Fibroblast of mammary gland (primary cell): ENCODE data around the gene DHX57.

Experiments
- DNase-seq: peaks from one replicate; pipeline ENCODE4 v3.0.0-alpha.2; 2010; ENCODE audit warnings: low read depth
- H3K4me3 ChIP-seq: 2 replicates; pipeline ENCODE4 v1.5.1; 2011; ENCODE audit warnings: low read depth, mild to moderate bottlenecking, low read length, moderate library complexity; ENCODE audit not compliant: control insufficient read depth
- TF ChIP-seq, protein P1 (sequence below): conservative IDR thresholded peaks from 2 replicates; pipeline ENCODE4 v1.5.1; 2011; ENCODE audit warnings: low read depth, low read length, inconsistent platforms; ENCODE audit not compliant: control insufficient read depth, insufficient read depth

DHX57 gene

GRCh38 chr2:38907743-38908562, 32.2 kb upstream of the DHX57 start:
- H3K4me3 ChIP-seq = no peak overlapping the region
- peak; percentile 11 for DNase-seq
- TF ChIP-seq, protein P1, sequence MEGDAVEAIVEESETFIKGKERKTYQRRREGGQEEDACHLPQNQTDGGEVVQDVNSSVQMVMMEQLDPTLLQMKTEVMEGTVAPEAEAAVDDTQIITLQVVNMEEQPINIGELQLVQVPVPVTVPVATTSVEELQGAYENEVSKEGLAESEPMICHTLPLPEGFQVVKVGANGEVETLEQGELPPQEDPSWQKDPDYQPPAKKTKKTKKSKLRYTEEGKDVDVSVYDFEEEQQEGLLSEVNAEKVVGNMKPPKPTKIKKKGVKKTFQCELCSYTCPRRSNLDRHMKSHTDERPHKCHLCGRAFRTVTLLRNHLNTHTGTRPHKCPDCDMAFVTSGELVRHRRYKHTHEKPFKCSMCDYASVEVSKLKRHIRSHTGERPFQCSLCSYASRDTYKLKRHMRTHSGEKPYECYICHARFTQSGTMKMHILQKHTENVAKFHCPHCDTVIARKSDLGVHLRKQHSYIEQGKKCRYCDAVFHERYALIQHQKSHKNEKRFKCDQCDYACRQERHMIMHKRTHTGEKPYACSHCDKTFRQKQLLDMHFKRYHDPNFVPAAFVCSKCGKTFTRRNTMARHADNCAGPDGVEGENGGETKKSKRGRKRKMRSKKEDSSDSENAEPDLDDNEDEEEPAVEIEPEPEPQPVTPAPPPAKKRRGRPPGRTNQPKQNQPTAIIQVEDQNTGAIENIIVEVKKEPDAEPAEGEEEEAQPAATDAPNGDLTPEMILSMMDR = no peak

GRCh38 chr2:38907242-38907641, 31.5 kb upstream of the DHX57 start:
- TF ChIP-seq, protein P1 = no peak
- H3K4me3 ChIP-seq = no peak overlapping the region
- DNase-seq = no peak

DNA sequence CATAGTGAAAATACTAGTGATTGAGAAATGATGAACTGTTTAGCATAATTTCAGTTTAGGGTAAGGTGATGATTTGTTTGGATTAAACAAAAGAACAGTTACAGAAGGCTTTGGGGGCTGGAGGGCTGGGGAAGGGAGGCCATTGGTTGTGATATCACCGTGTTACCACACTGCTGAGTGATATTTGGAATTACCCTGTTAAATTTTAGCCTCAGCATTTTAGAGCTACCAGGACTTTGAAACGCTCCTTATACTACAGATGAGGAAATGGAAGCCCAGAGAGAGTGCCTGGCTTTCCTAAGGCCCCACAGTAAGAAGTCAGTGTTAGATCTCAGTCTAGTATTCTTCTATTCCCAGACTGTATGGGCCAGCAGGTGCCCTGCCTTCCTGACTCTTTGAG, 29.5 kb upstream of the DHX57 start:
- no peak overlapping the region for H3K4me3 ChIP-seq
- no peak for DNase-seq
- TF ChIP-seq, protein P1 = no peak

DNA sequence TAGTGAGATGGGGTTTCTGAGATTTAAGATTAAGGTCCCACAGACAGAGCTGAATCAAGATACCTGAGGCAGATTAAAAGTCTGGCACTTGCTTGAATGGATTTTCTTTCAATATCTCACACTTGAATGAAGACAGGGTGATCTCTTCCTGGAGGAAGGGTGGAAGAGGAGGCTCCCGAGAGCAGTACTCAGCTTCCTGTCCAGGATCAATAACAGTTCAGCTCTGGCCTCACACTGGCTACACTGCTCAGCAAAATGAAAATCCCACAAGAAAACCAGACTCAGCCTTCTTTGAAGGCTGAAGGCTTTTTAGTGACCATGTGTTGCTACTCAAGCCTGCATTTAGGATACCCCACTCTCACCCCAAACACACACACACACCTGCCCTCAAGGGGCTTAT, 25.0 kb upstream of the DHX57 start:
- TF ChIP-seq, protein P1 = no peak
- H3K4me3 ChIP-seq = no peak overlapping the region
- no peak for DNase-seq

- peak; percentile 20 for DNase-seq
- TF ChIP-seq, protein P1 = no peak
- H3K4me3 ChIP-seq = no peak overlapping the region
These were observed 22.5 kb upstream of the DHX57 start for GRCh38 chr2:38898256-38898655.

GRCh38 chr2:38892819-38893218, 17.1 kb upstream of the DHX57 start:
- DNase-seq = no peak
- TF ChIP-seq, protein P1 = no peak
- H3K4me3 ChIP-seq = no peak overlapping the region

GRCh38 chr2:38889575-38889974, 13.8 kb upstream of the DHX57 start, which contains the start of gene ARHGEF33:
TSS of gene ARHGEF33 (plus strand) at chr2:38889875. CDS start at chr2:38919448, 29,573 bp downstream.
- no peak for DNase-seq
- TF ChIP-seq, protein P1 = no peak
- no peak within 1 kb of the TSS for H3K4me3 ChIP-seq
